DMS153 (cell line): ENCODE results near the gene ENO1.

Source experiments
- DNase-seq: peaks from one replicate; lab custom pipeline; 2025; lab: John Stamatoyannopoulos, UW

ENO1 gene

GRCh38 chr1:8813016-8813763 lies 65.3 kb downstream of the ENO1 start:
- no peak for DNase-seq

- no peak for DNase-seq
These were observed 66.4 kb downstream of the ENO1 start for GRCh38 chr1:8812081-8812480.
